ENCODE measurements around the gene GSTA4. TPM values are rescaled to one million over a fixed set of nuclear protein-coding genes. Genes with fewer than 3 reads are reported as not detected.
"Not testable (repeated sequence)": the region's sequence is repeated elsewhere in the genome, so short reads cannot be mapped to it uniquely, and the experiment has no call there.

The GSTA4 gene
- total and polyA plus RNA-seq, 7 donors, result 4.8 to 20.1 (median 12.8) TPM

GRCh38 chr6:52958546-52959255, 36.4 kb downstream of the GSTA4 start:
- DNase-seq, result no peak

DNA sequence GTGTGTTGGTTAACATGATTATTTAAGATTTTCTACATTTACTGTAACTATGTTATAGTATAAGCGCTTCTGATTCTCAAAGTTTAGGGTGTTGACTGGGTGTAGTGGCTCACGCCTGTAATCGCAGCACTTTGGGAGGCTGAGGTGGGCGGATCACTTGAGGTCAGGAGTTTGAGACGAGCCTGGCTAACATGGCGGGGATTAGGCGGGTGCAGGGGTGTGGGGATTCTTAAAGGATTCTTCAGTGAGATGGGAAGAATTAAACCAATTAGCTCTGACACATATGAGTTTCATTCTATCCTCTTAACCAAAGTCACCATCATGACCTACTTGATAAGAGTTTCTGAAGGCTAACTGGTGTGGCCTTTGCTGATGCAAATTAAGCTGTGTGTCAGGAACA, 39.2 kb downstream of the GSTA4 start:
- DNase-seq (no peak), ATAC-seq (no peak)
- H3K36me3 ChIP-seq (ENCODE audit: insufficient read depth in 1 of 2, low read depth in 1 of 2), result no peaks in the 10 kb centered on the region
- 78 to 92% (median 90%) methylated on average over 7 of the region's 7 CpGs for WGBS, 3 donors
- TF ChIP-seq, protein P1, sequence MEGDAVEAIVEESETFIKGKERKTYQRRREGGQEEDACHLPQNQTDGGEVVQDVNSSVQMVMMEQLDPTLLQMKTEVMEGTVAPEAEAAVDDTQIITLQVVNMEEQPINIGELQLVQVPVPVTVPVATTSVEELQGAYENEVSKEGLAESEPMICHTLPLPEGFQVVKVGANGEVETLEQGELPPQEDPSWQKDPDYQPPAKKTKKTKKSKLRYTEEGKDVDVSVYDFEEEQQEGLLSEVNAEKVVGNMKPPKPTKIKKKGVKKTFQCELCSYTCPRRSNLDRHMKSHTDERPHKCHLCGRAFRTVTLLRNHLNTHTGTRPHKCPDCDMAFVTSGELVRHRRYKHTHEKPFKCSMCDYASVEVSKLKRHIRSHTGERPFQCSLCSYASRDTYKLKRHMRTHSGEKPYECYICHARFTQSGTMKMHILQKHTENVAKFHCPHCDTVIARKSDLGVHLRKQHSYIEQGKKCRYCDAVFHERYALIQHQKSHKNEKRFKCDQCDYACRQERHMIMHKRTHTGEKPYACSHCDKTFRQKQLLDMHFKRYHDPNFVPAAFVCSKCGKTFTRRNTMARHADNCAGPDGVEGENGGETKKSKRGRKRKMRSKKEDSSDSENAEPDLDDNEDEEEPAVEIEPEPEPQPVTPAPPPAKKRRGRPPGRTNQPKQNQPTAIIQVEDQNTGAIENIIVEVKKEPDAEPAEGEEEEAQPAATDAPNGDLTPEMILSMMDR (IDR thresholded peaks at IDR 0.05), result no peak
- H3K9me3 ChIP-seq, result no peaks in the 10 kb centered on the region
- no peak overlapping the region for H3K4me3 ChIP-seq
- no peaks in the 10 kb centered on the region for H3K4me1 ChIP-seq
- no peaks in the 10 kb centered on the region for H3K27me3 ChIP-seq (ENCODE audit: insufficient read depth in 3 of 3, low read length in 2 of 3)
- intact Hi-C loops (cut with DNase I), result no loop called here
- H3K27ac ChIP-seq, result no peak overlapping the region

More at GRCh38 chr6:52958546-52959255, 36.4 kb downstream of the GSTA4 start:
- WGBS, 3 donors, result 62 to 77% (median 69%) methylated on average over 8 of the region's 8 CpGs
- no peak for ATAC-seq
- Histone ChIP-seq H3K36me3 (ENCODE audit: insufficient read depth in 1 of 2, low read depth in 1 of 2) (no peaks in the 10 kb centered on the region), H3K27ac (no peak overlapping the region), H3K4me3 (no peak overlapping the region), H3K9me3 (no peaks in the 10 kb centered on the region), H3K27me3 (ENCODE audit: insufficient read depth in 3 of 3, low read length in 2 of 3) (no peaks in the 10 kb centered on the region), H3K4me1 (no peaks in the 10 kb centered on the region)
- intact Hi-C loops (cut with DNase I), result no loop called here
- TF ChIP-seq, protein P1 (IDR thresholded peaks at IDR 0.05), result no peak

DNA sequence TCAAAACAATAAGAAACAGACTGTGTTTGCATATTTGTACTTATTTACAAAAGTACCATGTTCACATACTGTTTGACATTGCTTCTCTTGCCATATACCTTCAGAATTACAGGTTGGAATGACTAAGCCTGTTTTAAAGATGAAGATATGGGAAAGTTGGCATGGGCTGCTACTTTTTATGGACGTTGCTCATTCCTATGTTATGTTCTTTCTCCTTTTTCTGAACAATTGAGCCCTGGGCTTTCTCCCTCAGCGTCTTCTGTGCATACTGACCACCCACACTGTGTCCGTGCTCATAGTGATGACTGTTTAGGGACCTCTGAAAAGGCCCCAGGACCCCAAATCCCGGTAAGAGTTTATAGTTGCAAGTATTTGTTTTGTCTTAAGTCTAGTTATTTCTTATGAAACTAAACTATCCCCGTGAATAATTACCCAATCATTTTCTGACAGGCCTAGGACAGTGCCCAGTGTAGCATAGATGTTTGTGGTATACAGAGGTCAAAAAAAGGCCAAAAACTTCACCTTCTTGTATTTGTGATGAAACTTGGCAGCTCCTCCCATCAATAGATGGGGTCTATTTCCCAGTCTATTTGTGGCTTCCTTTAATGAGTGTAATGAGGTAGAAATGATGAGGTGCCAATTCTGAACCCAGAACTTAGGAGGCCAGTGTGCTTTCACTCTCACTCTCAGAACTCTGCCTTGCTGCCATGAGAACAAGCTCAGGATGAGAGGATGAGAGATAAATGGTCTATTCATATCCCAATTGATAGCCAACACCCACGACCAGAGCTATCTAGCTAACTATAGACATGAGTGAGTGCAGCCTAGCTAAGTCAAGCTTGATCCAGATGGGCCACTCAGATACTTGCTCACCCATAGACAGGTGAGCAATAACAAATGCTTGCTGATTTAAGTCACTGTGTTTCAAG, 40.9 kb downstream of the GSTA4 start:
- Histone ChIP-seq H3K27ac (no peak overlapping the region), H3K36me3 (ENCODE audit: insufficient read depth in 1 of 2, low read depth in 1 of 2) (no peaks in the 10 kb centered on the region), H3K9me3 (no peaks in the 10 kb centered on the region), H3K4me3 (no peak overlapping the region), H3K4me1 (no peaks in the 10 kb centered on the region), H3K27me3 (ENCODE audit: insufficient read depth in 3 of 3, low read length in 2 of 3) (no peaks in the 10 kb centered on the region)
- TF ChIP-seq, protein P1 (IDR thresholded peaks at IDR 0.05), result no peak
- DNase-seq (no peak), ATAC-seq (no peak)
- 64 to 70% (median 69%) methylated on average over 6 of the region's 6 CpGs for WGBS, 3 donors
- intact Hi-C loops (cut with DNase I), result no loop called here

- TF ChIP-seq, protein P1 (IDR thresholded peaks at IDR 0.05), result no peak
- Histone ChIP-seq H3K27ac (no peak overlapping the region), H3K36me3 (ENCODE audit: insufficient read depth in 1 of 2, low read depth in 1 of 2) (no peaks in the 10 kb centered on the region), H3K9me3 (no peaks in the 10 kb centered on the region), H3K4me1 (no peaks in the 10 kb centered on the region), H3K27me3 (ENCODE audit: insufficient read depth in 3 of 3, low read length in 2 of 3) (no peaks in the 10 kb centered on the region), H3K4me3 (no peak overlapping the region)
- intact Hi-C loops (cut with DNase I), result no loop called here
- ATAC-seq (no peak), DNase-seq (no peak)
- WGBS, 3 donors, result 30 to 34% (median 34%) methylated on average over 5 of the region's 5 CpGs
Measured at GRCh38 chr6:52946306-52946705, 48.8 kb downstream of the GSTA4 start.

DNA sequence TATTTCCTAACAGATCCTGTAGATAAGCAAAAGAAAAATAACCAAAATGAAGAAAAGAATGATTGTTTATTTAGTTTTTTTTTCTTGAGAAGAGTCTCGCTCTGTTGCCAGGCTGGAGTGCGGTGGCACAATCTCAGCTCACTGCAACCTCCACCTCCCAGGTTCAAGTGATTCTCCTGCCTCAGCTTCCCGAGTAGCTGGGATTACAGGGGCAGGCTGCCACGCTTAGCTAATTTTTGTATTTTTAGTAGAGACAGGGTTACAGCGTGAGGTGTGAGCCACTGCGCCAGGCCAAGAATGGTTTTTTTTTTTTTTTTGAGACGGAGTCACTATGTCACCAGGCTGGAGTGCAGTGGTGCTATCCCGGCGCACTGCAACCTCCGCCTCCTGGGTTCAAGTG, 52.3 kb downstream of the GSTA4 start:
- H3K36me3 ChIP-seq (ENCODE audit: insufficient read depth in 1 of 2, low read depth in 1 of 2); intact Hi-C loops (cut with DNase I); H3K9me3 ChIP-seq; DNase-seq; H3K27ac ChIP-seq; ATAC-seq; H3K27me3 ChIP-seq (ENCODE audit: insufficient read depth in 3 of 3, low read length in 2 of 3); H3K4me3 ChIP-seq; H3K4me1 ChIP-seq: not testable (repeated sequence)
- 85 to 89% (median 85%) methylated on average over 10 of the region's 10 CpGs for WGBS, 3 donors

Measured in psoas muscle (tissue), 8 donors.